ENCODE measurements around the gene MLPH. TPM values are rescaled to one million over a fixed set of nuclear protein-coding genes. Genes with fewer than 3 reads are reported as not detected.

MLPH gene
- total RNA-seq, 1 donor from 2014 or later, result 394 TPM

DNA sequence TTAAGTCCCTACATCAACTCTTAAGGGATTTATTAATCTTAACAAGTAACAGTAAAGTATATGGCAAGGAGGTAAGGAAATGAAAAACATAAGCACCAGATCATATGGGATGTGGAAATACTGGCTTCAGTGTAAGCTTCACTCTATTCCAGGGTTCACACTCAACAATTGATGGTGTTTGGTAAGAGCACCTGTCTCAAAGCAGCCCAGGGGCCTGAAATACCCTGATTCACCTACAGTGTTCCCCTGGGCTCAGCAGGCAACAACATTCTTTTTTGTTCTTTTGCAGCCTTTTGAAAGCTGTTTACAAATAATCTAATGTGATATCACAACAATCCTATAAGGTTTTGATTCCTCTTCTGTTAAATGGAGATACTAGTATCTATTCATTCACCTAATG is 1.2 kb upstream of the MLPH start:
- Histone ChIP-seq H3K27ac (peak overlapping the region; percentile 85), H3K4me1 (peaks cover 29% of the 10 kb centered on the region), H3K4me3 (peak overlapping the region; percentile 69), H3K9me3 (no peaks in the 10 kb centered on the region), H3K27me3 (ENCODE audit: low read depth) (peaks cover 26% of the 10 kb centered on the region), H3K36me3 (no peaks in the 10 kb centered on the region)
- TF ChIP-seq, protein P1, sequence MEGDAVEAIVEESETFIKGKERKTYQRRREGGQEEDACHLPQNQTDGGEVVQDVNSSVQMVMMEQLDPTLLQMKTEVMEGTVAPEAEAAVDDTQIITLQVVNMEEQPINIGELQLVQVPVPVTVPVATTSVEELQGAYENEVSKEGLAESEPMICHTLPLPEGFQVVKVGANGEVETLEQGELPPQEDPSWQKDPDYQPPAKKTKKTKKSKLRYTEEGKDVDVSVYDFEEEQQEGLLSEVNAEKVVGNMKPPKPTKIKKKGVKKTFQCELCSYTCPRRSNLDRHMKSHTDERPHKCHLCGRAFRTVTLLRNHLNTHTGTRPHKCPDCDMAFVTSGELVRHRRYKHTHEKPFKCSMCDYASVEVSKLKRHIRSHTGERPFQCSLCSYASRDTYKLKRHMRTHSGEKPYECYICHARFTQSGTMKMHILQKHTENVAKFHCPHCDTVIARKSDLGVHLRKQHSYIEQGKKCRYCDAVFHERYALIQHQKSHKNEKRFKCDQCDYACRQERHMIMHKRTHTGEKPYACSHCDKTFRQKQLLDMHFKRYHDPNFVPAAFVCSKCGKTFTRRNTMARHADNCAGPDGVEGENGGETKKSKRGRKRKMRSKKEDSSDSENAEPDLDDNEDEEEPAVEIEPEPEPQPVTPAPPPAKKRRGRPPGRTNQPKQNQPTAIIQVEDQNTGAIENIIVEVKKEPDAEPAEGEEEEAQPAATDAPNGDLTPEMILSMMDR (IDR thresholded peaks at IDR 0.05), result no peak
- DNase-seq (no peak), ATAC-seq (no peak)
- intact Hi-C loops (cut with DNase I), result no loop called here

DNA sequence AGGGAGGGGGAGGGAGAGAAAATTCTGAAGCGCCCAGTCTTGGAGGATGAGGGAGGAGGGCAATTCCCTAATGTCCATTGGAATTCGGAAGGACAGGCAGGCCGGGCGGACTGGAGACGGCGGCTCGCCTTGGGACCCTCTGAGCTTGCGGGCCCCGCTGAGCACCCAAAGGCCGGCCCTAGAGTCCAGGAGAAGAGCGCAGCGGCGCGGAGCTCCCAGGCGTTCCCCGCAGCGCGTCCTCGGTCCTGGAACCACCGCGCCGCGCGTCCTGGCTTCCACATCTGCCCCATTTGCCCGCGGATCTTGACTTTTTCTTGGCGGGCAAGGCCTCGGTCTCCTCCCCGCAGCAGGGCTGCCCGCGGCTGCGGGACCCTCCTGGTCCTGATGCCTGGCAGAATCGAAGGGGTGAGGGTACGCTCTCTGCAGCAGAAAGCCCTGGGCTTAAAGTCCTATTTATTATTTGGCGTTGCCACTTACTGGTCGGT is 675 bp upstream of the MLPH start:
- ATAC-seq, result peak in 1 of 2 donors; percentile 3
- H3K27ac ChIP-seq, result peak overlapping the region; percentile 85
- H3K4me1 ChIP-seq, result peaks cover 25% of the 10 kb centered on the region
- no peak for DNase-seq
- no peaks in the 10 kb centered on the region for H3K36me3 ChIP-seq
- peaks cover 26% of the 10 kb centered on the region for H3K27me3 ChIP-seq (ENCODE audit: low read depth)
- peaks cover 1% of the 10 kb centered on the region for H3K9me3 ChIP-seq
- intact Hi-C loops (cut with DNase I), result no loop called here
- peak overlapping the region; percentile 69 for H3K4me3 ChIP-seq
- TF ChIP-seq, protein P1 (IDR thresholded peaks at IDR 0.05), result no peak

DNA sequence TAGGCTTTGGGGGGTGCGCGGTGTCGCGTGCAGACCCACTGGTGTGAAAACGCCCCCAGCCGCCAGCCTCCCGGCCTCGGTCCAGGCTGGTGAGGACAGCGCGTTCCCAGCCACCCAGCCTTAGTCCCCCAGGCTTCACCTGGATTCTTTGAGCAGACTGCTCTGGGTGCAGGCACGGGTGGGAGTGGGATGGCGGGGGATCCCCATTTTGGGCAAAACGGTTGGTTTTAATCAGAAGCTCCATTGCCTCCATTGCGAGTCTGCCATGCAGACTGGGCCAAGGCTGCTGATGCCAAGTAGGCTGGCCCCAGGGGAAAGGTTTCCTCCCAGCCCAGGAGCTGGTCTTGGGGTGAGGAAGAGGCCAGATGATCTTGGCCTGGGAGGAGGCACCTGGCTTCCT is 445 bp downstream of the MLPH start:
- Histone ChIP-seq H3K36me3 (no peaks in the 10 kb centered on the region), H3K4me3 (peak overlapping the region; percentile 69), H3K27ac (peak overlapping the region; percentile 85), H3K27me3 (ENCODE audit: low read depth) (peaks cover 26% of the 10 kb centered on the region), H3K9me3 (peaks cover 7% of the 10 kb centered on the region), H3K4me1 (peaks cover 14% of the 10 kb centered on the region)
- intact Hi-C loops (cut with DNase I), result no loop called here
- no peak for DNase-seq
- ATAC-seq, result peak in 1 of 2 donors; percentile 34
- TF ChIP-seq, protein P1 (IDR thresholded peaks at IDR 0.05), result no peak

DNA sequence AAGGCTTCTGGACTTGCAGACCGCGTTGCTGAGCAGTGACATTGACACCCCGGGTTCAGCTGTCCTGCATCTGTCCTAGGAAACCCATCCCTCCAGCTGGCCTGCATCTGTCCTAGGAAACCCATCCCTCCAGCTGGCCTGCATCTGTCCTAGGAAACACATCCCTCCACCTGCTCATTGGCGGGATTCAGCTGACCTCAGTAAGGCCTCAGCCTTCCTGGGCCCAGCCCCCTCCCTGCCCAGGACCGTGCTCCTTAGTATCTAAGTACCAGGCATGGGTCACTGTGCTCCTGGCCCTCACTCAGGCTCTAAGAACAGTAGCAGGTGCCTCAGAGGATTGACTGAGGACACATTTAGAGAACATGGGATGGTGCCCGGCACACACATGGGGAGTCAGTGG is 1.2 kb downstream of the MLPH start:
- Histone ChIP-seq H3K27me3 (ENCODE audit: low read depth) (peaks cover 26% of the 10 kb centered on the region), H3K27ac (peak overlapping the region; percentile 85), H3K9me3 (peaks cover 7% of the 10 kb centered on the region), H3K4me1 (peaks cover 6% of the 10 kb centered on the region), H3K36me3 (peaks cover under 1% of the 10 kb centered on the region), H3K4me3 (peak overlapping the region; percentile 69)
- intact Hi-C loops (cut with DNase I), result no loop called here
- DNase-seq (no peak), ATAC-seq (peak; percentile 29 to 34)
- TF ChIP-seq, protein P1 (IDR thresholded peaks at IDR 0.05), result no peak

DNA sequence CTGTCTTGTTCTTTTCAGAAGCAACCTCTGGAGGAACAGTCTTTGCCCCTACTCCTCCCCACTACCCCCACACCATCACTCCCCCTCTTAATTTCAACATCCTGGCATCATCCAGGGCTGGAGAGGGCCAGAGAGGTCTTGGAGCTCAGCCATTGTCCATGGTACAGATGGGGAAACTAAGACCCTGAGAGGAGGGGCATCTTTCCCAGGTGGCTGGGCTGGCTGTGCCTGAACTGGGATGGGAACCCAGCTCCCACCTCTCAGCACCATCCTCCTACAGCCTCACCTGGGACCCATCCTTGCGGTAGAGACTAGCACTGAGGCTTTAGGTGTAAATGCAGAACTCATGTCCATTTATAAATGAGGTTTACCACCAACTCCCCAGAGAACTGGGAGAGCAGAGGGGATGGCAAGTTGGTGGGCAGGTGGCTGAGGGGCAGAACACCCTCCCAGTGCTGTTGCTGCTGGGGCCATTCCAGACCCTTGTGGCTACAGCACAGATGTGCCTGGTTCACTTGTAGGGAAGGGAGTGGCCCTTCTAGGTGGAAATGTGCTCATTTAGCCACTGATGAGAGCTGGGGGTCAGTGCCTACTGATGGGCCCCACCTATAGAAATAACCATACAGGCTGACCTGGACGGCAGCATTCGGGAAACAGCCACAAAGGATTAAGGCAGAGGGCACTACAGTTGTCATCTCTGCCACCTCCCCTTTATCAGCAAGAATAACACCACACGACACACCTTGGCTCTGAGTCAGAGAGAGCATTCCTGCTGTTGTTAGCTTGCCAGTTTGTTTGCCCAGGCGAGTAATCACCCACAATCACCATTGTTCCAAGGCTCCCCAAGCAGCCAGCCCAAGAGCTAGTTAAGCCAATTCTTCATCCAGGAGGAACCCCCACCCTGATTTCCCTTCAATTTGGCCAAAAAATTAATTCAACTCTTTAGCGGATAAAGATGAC is 2.1 kb downstream of the MLPH start:
- Histone ChIP-seq H3K9me3 (peaks cover 7% of the 10 kb centered on the region), H3K27me3 (ENCODE audit: low read depth) (peaks cover 26% of the 10 kb centered on the region), H3K4me3 (peak overlapping the region; percentile 69), H3K4me1 (peaks cover 5% of the 10 kb centered on the region), H3K27ac (peak overlapping the region; percentile 85), H3K36me3 (peaks cover 7% of the 10 kb centered on the region)
- intact Hi-C loops (cut with DNase I), result no loop called here
- ATAC-seq (peak; percentile 60 to 63), DNase-seq (no peak)
- TF ChIP-seq, protein P1 (IDR thresholded peaks at IDR 0.05), result no peak

Data from lower lobe of right lung (tissue), 2 donors.